Thyroid gland (tissue), 4 donors: Measurements from ENCODE around the gene COL11A2. TPM values are rescaled to one million over a fixed set of nuclear protein-coding genes. Genes with fewer than 3 reads are reported as not detected.

Source experiments
- DNase-seq, 2 donors: peaks; one replicate each; pipeline ENCODE4 v3.0.0-alpha.2; 2019
- H3K27ac ChIP-seq, 3 donors: fragments of 200-600 bp; sonication (generic); 1 replicate in 2 of 3; 2 replicates in 1 of 3; pipeline ENCODE4 v1.5.1; 2016 to 2019; ENCODE audit warnings: mild to moderate bottlenecking in 1 of 3, moderate library complexity in 1 of 3
- H3K27me3 ChIP-seq: fragments of 200-600 bp; sonication (generic); one replicate; pipeline ENCODE4 v1.5.1; 2019
- H3K36me3 ChIP-seq, 2 donors: fragments of 200-600 bp; sonication (generic); one replicate each; pipeline ENCODE4 v1.5.1; 2016 to 2019
- H3K4me1 ChIP-seq, 2 donors: fragments of 200-600 bp; sonication (generic); one replicate each; pipeline ENCODE4 v1.5.1; 2017 to 2019
- H3K4me3 ChIP-seq, 3 donors: fragments of 200-600 bp; sonication (generic); replicated peaks in 1 of 3; 1 replicate in 2 of 3; 2 replicates in 1 of 3; pipeline ENCODE4 v1.5.1; 2016; ENCODE audit warnings: mild to moderate bottlenecking in 1 of 3
- H3K9me3 ChIP-seq: fragments of 200-600 bp; sonication (generic); one replicate; pipeline ENCODE4 v1.5.1; 2017
- CTCF ChIP-seq, 6 experiments: fragments of 200-600 bp in 3 of 6; fragments of 450-650 bp in 3 of 6; sonication (generic) in 3 of 6; IDR thresholded peaks; one replicate each; pipeline ENCODE4 v1.5.1; 2016 to 2019; ENCODE audit warnings: antibody characterized with exemption in 6 of 6, mild to moderate bottlenecking in 2 of 6, inconsistent platforms in 1 of 6, moderate library complexity in 1 of 6
- POLR2A ChIP-seq, 2 donors: fragments of 450-650 bp; IDR thresholded peaks; one replicate each; pipeline ENCODE4 v1.6.1; 2017; ENCODE audit warnings: antibody characterized with exemption in 2 of 2, mild to moderate bottlenecking in 2 of 2, moderate library complexity in 1 of 2
- WGBS, 2 donors: methylation state at CpG; one replicate each; pipeline ENCODE4 v1.1.5; 2017; 5-methylcytosine and 5-hydroxymethylcytosine counted together
- intact Hi-C: fragments of 100-400 bp; cut with DNase I; formaldehyde crosslinking; loops from one replicate; pipeline ENCODE4 v1.15.1; 2023
- total RNA-seq, 4 donors: library from RNA; depleted of rRNA; stranded (reverse); fragments of >200 nt; gene quantifications; one replicate each; pipeline ENCODE4 v1.2.3, GENCODE V29; 2016

Gene COL11A2
- total RNA-seq, 4 donors from 2014 or later = 0.68 to 2.8 (median 2.0) TPM

GRCh38 chr6:33207552-33208090, 15.4 kb upstream of the COL11A2 start:
- H3K27me3 ChIP-seq = no peaks in the 10 kb centered on the region
- H3K27ac ChIP-seq = peak overlapping the region; percentile 89 to 93 (median 91)
- no peaks in the 10 kb centered on the region for H3K9me3 ChIP-seq
- intact Hi-C loops = loop anchor here (10.0 kb wide), 1 partner anchor 217 kb away; the partner anchor contains the start of gene SYNGAP1
- peaks cover 11 to 20% of the 10 kb centered on the region in 2 donors for H3K36me3 ChIP-seq
- TF ChIP-seq POLR2A (IDR thresholded peaks at IDR 0.05) (no peak), CTCF (IDR thresholded peaks at IDR 0.05) (no peak)
- H3K4me1 ChIP-seq = peaks cover 27 to 32% of the 10 kb centered on the region in 2 donors
- peak overlapping the region; percentile 33 to 89 (median 62) for H3K4me3 ChIP-seq
- WGBS, 2 donors = 1% methylated on average over 28 to 29 of the region's 29 CpGs
- DNase-seq = peak; percentile 48 to 52

- no peak for DNase-seq
- Histone ChIP-seq H3K27me3 (no peaks in the 10 kb centered on the region), H3K36me3 (peaks cover 16 to 22% of the 10 kb centered on the region in 2 donors), H3K27ac (peak overlapping the region in 1 of 3 donors; percentile 91), H3K4me3 (peak overlapping the region in 1 of 3 donors; percentile 62), H3K9me3 (no peaks in the 10 kb centered on the region), H3K4me1 (peaks cover 31 to 35% of the 10 kb centered on the region in 2 donors)
- TF ChIP-seq POLR2A (IDR thresholded peaks at IDR 0.05) = no peak
- no peak for TF ChIP-seq CTCF (IDR thresholded peaks at IDR 0.05)
- WGBS, 2 donors = 20 to 24% methylated on average over 20 of the region's 20 CpGs
- intact Hi-C loops = loop anchor here (10.0 kb wide), 1 partner anchor 218 kb away; the partner anchor contains the start of gene SYNGAP1
Measured at GRCh38 chr6:33206864-33207551, 14.7 kb upstream of the COL11A2 start.

- 87 to 92% methylated on average over 3 of the region's 3 CpGs for WGBS, 2 donors
- H3K4me3 ChIP-seq = no peak overlapping the region
- peaks cover 38 to 43% of the 10 kb centered on the region in 2 donors for H3K4me1 ChIP-seq
- H3K27ac ChIP-seq = no peak overlapping the region
- peaks cover 16 to 22% of the 10 kb centered on the region in 2 donors for H3K36me3 ChIP-seq
- intact Hi-C loops = loop anchor here (10.0 kb wide), 1 partner anchor 219 kb away; the partner anchor contains the start of gene SYNGAP1
- no peak for DNase-seq
- TF ChIP-seq CTCF (IDR thresholded peaks at IDR 0.05) (no peak), POLR2A (IDR thresholded peaks at IDR 0.05) (no peak)
- H3K9me3 ChIP-seq = no peaks in the 10 kb centered on the region
- no peaks in the 10 kb centered on the region for H3K27me3 ChIP-seq
Measured at GRCh38 chr6:33206027-33206863, 14.0 kb upstream of the COL11A2 start.

GRCh38 chr6:33205191-33206026, 13.1 kb upstream of the COL11A2 start:
- TF ChIP-seq POLR2A (IDR thresholded peaks at IDR 0.05) (no peak), CTCF (IDR thresholded peaks at IDR 0.05) (no peak)
- Histone ChIP-seq H3K27ac (no peak overlapping the region), H3K36me3 (peaks cover 16 to 22% of the 10 kb centered on the region in 2 donors), H3K27me3 (no peaks in the 10 kb centered on the region), H3K9me3 (no peaks in the 10 kb centered on the region), H3K4me1 (peaks cover 39 to 43% of the 10 kb centered on the region in 2 donors), H3K4me3 (peak overlapping the region in 1 of 3 donors; percentile 63)
- WGBS, 2 donors = 48 to 49% methylated on average over 17 of the region's 17 CpGs
- DNase-seq = no peak
- intact Hi-C loops = loop anchor here (10.0 kb wide), 1 partner anchor 219 kb away; the partner anchor contains the start of gene SYNGAP1
